GM23338 (cell line): ENCODE results near the gene OVOL3. TPM values are rescaled to one million over a fixed set of nuclear protein-coding genes. Genes with fewer than 3 reads are reported as not detected.

Experiments
- ATAC-seq: fragments of 200-7000 bp; cut with Tn5 transposase; 3 replicates; pipeline ENCODE4 v1.9.1; 2020
- DNase-seq: peaks from one replicate; pipeline ENCODE4 v3.0.0-alpha.2; 2015; ENCODE audit warnings: low spot score
- H2AFZ ChIP-seq: fragments of 200-600 bp; sonication (generic); 2 replicates; pipeline ENCODE4 v1.8.0; 2016; ENCODE audit warnings: antibody characterized with exemption, mild to moderate bottlenecking, moderate library complexity
- H3F3A ChIP-seq: fragments of 200-600 bp; sonication (generic); replicated peaks from 2 replicates; pipeline ENCODE4 v1.8.0; 2017; ENCODE audit warnings: antibody characterized with exemption, mixed run types, low read depth
- H3K27ac ChIP-seq: fragments of 200-600 bp; sonication (generic); 2 replicates; pipeline ENCODE4 v1.6.1; 2016; ENCODE audit warnings: low read depth
- H3K27me3 ChIP-seq: fragments of 200-600 bp; sonication (generic); 2 replicates; pipeline ENCODE4 v1.8.0; 2016; ENCODE audit warnings: mild to moderate bottlenecking, mixed run types, moderate library complexity; ENCODE audit not compliant: insufficient read depth
- H3K36me3 ChIP-seq: fragments of 200-600 bp; sonication (generic); 2 replicates; pipeline ENCODE4 v1.8.0; 2016; ENCODE audit warnings: mild to moderate bottlenecking; ENCODE audit not compliant: insufficient read depth
- H3K4me1 ChIP-seq: fragments of 200-600 bp; sonication (generic); 2 replicates; pipeline ENCODE4 v1.8.0; 2016; ENCODE audit warnings: mild to moderate bottlenecking, moderate library complexity; ENCODE audit not compliant: insufficient read depth
- H3K4me2 ChIP-seq: fragments of 200-600 bp; sonication (generic); 2 replicates; pipeline ENCODE4 v1.7.1; 2017; ENCODE audit warnings: mixed run types
- H3K4me3 ChIP-seq: fragments of 200-600 bp; sonication (generic); 2 replicates; pipeline ENCODE4 v1.6.1; 2016; ENCODE audit warnings: mixed run types
- H3K79me2 ChIP-seq: fragments of 200-600 bp; sonication (generic); replicated peaks from 2 replicates; pipeline ENCODE4 v1.8.0; 2017; ENCODE audit warnings: mild to moderate bottlenecking; ENCODE audit not compliant: insufficient read depth
- H3K9me2 ChIP-seq: fragments of 200-600 bp; sonication (generic); 2 replicates; pipeline ENCODE4 v1.8.0; 2017; ENCODE audit not compliant: insufficient read depth
- H4K20me1 ChIP-seq: fragments of 200-600 bp; sonication (generic); replicated peaks from 2 replicates; pipeline ENCODE4 v1.8.0; 2017; ENCODE audit warnings: mild to moderate bottlenecking; ENCODE audit not compliant: insufficient read depth
- H3K27ac Mint-ChIP-seq: 2 replicates; pipeline ENCODE4 v1.8.0; 2020; ENCODE audit warnings: inconsistent platforms, mild to moderate bottlenecking, moderate library complexity, mixed read lengths
- H3K27me3 Mint-ChIP-seq: 3 replicates; pipeline ENCODE4 v1.8.0; 2022; ENCODE audit warnings: low read depth, mild to moderate bottlenecking, moderate library complexity, mixed read lengths, inconsistent platforms; ENCODE audit not compliant: insufficient read depth, poor library complexity
- H3K36me3 Mint-ChIP-seq: 3 replicates; pipeline ENCODE4 v1.8.0; 2021; ENCODE audit warnings: low read depth, mild to moderate bottlenecking, inconsistent platforms, moderate library complexity, mixed read lengths
- H3K4me1 Mint-ChIP-seq: 3 replicates; pipeline ENCODE4 v1.8.0; 2020; ENCODE audit warnings: mild to moderate bottlenecking, inconsistent platforms, mixed read lengths
- H3K4me3 Mint-ChIP-seq: 3 replicates; pipeline ENCODE4 v1.8.0; 2021; ENCODE audit warnings: moderate library complexity, mild to moderate bottlenecking, inconsistent platforms, mixed read lengths
- H3K9me3 Mint-ChIP-seq: 3 replicates; pipeline ENCODE4 v1.8.0; 2020; ENCODE audit warnings: moderate library complexity, mild to moderate bottlenecking, inconsistent platforms, mixed read lengths
- CREB1 ChIP-seq: fragments of 250-450 bp; sonication (Bioruptor Pico); IDR thresholded peaks from 2 replicates; pipeline ENCODE4 v1.5.0; 2020; ENCODE audit warnings: low read depth, mild to moderate bottlenecking, moderate library complexity
- EZH2 ChIP-seq: fragments of 200-600 bp; sonication (generic); IDR thresholded peaks from one replicate; pipeline ENCODE4 v1.8.0; 2017; ENCODE audit warnings: antibody characterized with exemption, mild to moderate bottlenecking, low read depth; ENCODE audit not compliant: unreplicated experiment
- EZH2phosphoT487 ChIP-seq: fragments of 200-600 bp; sonication (generic); IDR thresholded peaks from one replicate; pipeline ENCODE4 v1.8.1; 2018; ENCODE audit warnings: antibody characterized with exemption; ENCODE audit not compliant: unreplicated experiment
- JUNB ChIP-seq: IDR thresholded peaks from one replicate; pipeline ENCODE4 v1.6.1; 2016; ENCODE audit warnings: antibody characterized with exemption; ENCODE audit not compliant: unreplicated experiment
- NANOG ChIP-seq: IDR thresholded peaks from 2 replicates; pipeline ENCODE4 v1.6.1; 2016; ENCODE audit warnings: antibody characterized with exemption, borderline replicate concordance
- POLR2AphosphoS5 ChIP-seq: IDR thresholded peaks from 2 replicates; pipeline ENCODE4 v1.6.1; 2016; ENCODE audit warnings: antibody characterized with exemption, low read depth
- STAT1 ChIP-seq: IDR thresholded peaks from one replicate; pipeline ENCODE4 v1.6.1; 2016; ENCODE audit warnings: antibody characterized with exemption; ENCODE audit not compliant: unreplicated experiment
- ZNF114 ChIP-seq: fragments of 250-450 bp; sonication (Bioruptor Pico); IDR thresholded peaks from 2 replicates; pipeline ENCODE4 v1.5.0; 2020; ENCODE audit warnings: mild to moderate bottlenecking, moderate library complexity
- ZNF331 ChIP-seq: fragments of 250-450 bp; sonication (Bioruptor Pico); IDR thresholded peaks from 2 replicates; pipeline ENCODE4 v1.5.0; 2020; ENCODE audit warnings: low read depth, mild to moderate bottlenecking, moderate library complexity
- polyA plus RNA-seq: library from polyadenylated mRNA; unstranded; fragments of >200 nt; fragmentation: Nextera tagmentation; extraction: Ambion mirVana; gene quantifications from 2 replicates; pipeline ENCODE4 v1.2.1, GENCODE V29; 2016
- total RNA-seq: library from RNA; depleted of rRNA; stranded (reverse); fragments of >200 nt; shearing (Covaris generic); gene quantifications from 2 replicates; pipeline ENCODE4 v1.2.3, GENCODE V29; 2014
- TF ChIP-seq, protein P1 (sequence below): IDR thresholded peaks from one replicate; pipeline ENCODE4 v1.6.1; 2018; ENCODE audit warnings: antibody characterized with exemption; ENCODE audit not compliant: unreplicated experiment
- TF ChIP-seq, protein P2 (sequence below): fragments of 250-450 bp; sonication (Bioruptor Pico); IDR thresholded peaks from 2 replicates; pipeline ENCODE4 v1.5.0; 2020; ENCODE audit warnings: mild to moderate bottlenecking, moderate library complexity
- TF ChIP-seq, protein P3 (sequence below), 2 experiments: fragments of 200-600 bp in 1 of 2; sonication (generic) in 1 of 2; conservative IDR thresholded peaks; 2 replicates each; pipeline versions ENCODE4 v1.5.1 to v1.6.1; 2016 to 2017; ENCODE audit warnings: antibody characterized with exemption in 2 of 2, low read depth in 2 of 2, mild to moderate bottlenecking in 2 of 2, moderate library complexity in 1 of 2
- TF ChIP-seq, protein P4 (sequence below): IDR thresholded peaks from 2 replicates; pipeline ENCODE4 v1.6.1; 2016; ENCODE audit warnings: antibody characterized with exemption

Gene OVOL3
- total and polyA plus RNA-seq, 2 experiments from 2014 or later = not detected

DNA sequence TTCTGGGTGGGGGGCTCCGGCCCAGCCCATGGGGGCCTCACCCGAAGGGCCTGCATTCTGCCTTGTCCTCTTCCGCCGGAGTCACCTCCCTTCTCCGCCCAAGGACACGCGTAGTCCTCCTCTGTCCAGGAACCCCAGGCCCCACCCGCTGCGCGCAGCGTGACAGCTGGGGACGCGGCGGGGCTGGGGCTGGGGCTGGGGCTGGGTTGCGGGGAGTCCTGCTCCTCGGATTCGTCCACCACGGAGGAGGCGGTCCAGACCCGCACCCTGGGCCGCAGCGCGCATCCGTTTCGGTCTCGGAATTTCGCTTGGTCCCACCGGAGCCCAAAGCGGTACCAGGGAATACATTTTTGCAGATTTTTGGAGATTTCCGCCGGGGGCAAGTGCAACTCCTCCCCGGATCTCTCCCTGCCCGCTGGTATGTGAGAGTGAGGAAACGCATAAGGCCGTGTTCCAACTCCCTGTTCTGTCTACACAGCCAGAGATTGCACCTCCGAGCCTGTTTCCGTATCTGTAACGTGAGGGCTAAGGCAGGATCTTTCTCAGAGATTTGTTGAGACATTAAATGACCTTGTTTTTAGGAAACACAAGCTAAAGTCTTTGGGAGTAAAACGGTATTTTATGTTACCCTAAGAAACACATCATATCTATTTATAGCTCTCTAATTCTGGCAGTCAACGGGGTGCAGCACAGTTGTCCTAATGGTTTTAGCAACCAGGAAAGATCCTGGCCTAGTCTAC is 41.6 kb downstream of the OVOL3 start, which contains the start of gene COX7A1:
COX7A1 (minus strand) TSS at position 96 of the 740 bp plus-strand sequence; CDS start at position 56, 40 bp downstream.
- Histone ChIP-seq H3F3A (peaks cover 9% of the 10 kb centered on the region; the same call in 1 of the 2 replicates), H3K27ac (no peak within 1 kb of the TSS), H3K4me1 (peaks cover 25% of the 10 kb centered on the region), H3K4me2 (peak within 1 kb of the TSS; percentile 97), H3K4me3 (peak within 1 kb of the TSS; percentile 77), H3K9me2 (no peaks in the 10 kb centered on the region), H4K20me1 (no peaks in the 10 kb centered on the region), H3K36me3 (no peaks in the 10 kb centered on the region), H3K27me3 (peaks cover 8% of the 10 kb centered on the region; the same call in 1 of the 2 replicates), H3K79me2 (no peaks in the 10 kb centered on the region), H2AFZ (peak within 1 kb of the TSS; percentile 80)
- H3K27ac Mint-ChIP-seq = no peak within 1 kb of the TSS
- peaks cover 32% of the 10 kb centered on the region for H3K36me3 Mint-ChIP-seq
- peak; percentile 69 for DNase-seq
- H3K4me1 Mint-ChIP-seq = peaks cover 21% of the 10 kb centered on the region
- peak; percentile 67 for ATAC-seq
- H3K27me3 Mint-ChIP-seq = peaks cover 16% of the 10 kb centered on the region
- TF ChIP-seq EZH2phosphoT487 = no peak
- TF ChIP-seq, protein P1, sequence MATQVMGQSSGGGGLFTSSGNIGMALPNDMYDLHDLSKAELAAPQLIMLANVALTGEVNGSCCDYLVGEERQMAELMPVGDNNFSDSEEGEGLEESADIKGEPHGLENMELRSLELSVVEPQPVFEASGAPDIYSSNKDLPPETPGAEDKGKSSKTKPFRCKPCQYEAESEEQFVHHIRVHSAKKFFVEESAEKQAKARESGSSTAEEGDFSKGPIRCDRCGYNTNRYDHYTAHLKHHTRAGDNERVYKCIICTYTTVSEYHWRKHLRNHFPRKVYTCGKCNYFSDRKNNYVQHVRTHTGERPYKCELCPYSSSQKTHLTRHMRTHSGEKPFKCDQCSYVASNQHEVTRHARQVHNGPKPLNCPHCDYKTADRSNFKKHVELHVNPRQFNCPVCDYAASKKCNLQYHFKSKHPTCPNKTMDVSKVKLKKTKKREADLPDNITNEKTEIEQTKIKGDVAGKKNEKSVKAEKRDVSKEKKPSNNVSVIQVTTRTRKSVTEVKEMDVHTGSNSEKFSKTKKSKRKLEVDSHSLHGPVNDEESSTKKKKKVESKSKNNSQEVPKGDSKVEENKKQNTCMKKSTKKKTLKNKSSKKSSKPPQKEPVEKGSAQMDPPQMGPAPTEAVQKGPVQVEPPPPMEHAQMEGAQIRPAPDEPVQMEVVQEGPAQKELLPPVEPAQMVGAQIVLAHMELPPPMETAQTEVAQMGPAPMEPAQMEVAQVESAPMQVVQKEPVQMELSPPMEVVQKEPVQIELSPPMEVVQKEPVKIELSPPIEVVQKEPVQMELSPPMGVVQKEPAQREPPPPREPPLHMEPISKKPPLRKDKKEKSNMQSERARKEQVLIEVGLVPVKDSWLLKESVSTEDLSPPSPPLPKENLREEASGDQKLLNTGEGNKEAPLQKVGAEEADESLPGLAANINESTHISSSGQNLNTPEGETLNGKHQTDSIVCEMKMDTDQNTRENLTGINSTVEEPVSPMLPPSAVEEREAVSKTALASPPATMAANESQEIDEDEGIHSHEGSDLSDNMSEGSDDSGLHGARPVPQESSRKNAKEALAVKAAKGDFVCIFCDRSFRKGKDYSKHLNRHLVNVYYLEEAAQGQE = no peak
- no peak for TF ChIP-seq EZH2
- TF ChIP-seq JUNB = no peak
- TF ChIP-seq STAT1 = no peak
- TF ChIP-seq, protein P2, sequence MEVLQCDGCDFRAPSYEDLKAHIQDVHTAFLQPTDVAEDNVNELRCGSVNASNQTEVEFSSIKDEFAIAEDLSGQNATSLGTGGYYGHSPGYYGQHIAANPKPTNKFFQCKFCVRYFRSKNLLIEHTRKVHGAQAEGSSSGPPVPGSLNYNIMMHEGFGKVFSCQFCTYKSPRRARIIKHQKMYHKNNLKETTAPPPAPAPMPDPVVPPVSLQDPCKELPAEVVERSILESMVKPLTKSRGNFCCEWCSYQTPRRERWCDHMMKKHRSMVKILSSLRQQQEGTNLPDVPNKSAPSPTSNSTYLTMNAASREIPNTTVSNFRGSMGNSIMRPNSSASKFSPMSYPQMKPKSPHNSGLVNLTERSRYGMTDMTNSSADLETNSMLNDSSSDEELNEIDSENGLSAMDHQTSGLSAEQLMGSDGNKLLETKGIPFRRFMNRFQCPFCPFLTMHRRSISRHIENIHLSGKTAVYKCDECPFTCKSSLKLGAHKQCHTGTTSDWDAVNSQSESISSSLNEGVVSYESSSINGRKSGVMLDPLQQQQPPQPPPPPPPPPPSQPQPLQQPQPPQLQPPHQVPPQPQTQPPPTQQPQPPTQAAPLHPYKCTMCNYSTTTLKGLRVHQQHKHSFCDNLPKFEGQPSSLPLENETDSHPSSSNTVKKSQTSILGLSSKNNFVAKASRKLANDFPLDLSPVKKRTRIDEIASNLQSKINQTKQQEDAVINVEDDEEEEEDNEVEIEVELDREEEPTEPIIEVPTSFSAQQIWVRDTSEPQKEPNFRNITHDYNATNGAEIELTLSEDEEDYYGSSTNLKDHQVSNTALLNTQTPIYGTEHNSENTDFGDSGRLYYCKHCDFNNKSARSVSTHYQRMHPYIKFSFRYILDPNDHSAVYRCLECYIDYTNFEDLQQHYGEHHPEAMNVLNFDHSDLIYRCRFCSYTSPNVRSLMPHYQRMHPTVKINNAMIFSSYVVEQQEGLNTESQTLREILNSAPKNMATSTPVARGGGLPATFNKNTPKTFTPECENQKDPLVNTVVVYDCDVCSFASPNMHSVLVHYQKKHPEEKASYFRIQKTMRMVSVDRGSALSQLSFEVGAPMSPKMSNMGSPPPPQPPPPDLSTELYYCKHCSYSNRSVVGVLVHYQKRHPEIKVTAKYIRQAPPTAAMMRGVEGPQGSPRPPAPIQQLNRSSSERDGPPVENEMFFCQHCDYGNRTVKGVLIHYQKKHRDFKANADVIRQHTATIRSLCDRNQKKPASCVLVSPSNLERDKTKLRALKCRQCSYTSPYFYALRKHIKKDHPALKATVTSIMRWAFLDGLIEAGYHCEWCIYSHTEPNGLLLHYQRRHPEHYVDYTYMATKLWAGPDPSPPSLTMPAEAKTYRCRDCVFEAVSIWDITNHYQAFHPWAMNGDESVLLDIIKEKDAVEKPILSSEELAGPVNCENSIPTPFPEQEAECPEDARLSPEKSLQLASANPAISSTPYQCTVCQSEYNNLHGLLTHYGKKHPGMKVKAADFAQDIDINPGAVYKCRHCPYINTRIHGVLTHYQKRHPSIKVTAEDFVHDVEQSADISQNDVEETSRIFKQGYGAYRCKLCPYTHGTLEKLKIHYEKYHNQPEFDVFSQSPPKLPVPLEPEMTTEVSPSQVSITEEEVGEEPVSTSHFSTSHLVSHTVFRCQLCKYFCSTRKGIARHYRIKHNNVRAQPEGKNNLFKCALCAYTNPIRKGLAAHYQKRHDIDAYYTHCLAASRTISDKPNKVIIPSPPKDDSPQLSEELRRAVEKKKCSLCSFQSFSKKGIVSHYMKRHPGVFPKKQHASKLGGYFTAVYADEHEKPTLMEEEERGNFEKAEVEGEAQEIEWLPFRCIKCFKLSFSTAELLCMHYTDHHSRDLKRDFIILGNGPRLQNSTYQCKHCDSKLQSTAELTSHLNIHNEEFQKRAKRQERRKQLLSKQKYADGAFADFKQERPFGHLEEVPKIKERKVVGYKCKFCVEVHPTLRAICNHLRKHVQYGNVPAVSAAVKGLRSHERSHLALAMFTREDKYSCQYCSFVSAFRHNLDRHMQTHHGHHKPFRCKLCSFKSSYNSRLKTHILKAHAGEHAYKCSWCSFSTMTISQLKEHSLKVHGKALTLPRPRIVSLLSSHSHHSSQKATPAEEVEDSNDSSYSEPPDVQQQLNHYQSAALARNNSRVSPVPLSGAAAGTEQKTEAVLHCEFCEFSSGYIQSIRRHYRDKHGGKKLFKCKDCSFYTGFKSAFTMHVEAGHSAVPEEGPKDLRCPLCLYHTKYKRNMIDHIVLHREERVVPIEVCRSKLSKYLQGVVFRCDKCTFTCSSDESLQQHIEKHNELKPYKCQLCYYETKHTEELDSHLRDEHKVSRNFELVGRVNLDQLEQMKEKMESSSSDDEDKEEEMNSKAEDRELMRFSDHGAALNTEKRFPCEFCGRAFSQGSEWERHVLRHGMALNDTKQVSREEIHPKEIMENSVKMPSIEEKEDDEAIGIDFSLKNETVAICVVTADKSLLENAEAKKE (CRISPR knock-in tag) = no peak
- TF ChIP-seq CREB1 (CRISPR knock-in tag) = no peak
- no peak for TF ChIP-seq ZNF331
- TF ChIP-seq NANOG = no peak
- TF ChIP-seq POLR2AphosphoS5 = no peak
- no peak for TF ChIP-seq ZNF114 (CRISPR knock-in tag)
- TF ChIP-seq, protein P3, sequence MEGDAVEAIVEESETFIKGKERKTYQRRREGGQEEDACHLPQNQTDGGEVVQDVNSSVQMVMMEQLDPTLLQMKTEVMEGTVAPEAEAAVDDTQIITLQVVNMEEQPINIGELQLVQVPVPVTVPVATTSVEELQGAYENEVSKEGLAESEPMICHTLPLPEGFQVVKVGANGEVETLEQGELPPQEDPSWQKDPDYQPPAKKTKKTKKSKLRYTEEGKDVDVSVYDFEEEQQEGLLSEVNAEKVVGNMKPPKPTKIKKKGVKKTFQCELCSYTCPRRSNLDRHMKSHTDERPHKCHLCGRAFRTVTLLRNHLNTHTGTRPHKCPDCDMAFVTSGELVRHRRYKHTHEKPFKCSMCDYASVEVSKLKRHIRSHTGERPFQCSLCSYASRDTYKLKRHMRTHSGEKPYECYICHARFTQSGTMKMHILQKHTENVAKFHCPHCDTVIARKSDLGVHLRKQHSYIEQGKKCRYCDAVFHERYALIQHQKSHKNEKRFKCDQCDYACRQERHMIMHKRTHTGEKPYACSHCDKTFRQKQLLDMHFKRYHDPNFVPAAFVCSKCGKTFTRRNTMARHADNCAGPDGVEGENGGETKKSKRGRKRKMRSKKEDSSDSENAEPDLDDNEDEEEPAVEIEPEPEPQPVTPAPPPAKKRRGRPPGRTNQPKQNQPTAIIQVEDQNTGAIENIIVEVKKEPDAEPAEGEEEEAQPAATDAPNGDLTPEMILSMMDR (conservative IDR thresholded peaks at IDR 0.05; ENCODE audit: low read depth in 2 of 2) = no peak
- TF ChIP-seq, protein P4, sequence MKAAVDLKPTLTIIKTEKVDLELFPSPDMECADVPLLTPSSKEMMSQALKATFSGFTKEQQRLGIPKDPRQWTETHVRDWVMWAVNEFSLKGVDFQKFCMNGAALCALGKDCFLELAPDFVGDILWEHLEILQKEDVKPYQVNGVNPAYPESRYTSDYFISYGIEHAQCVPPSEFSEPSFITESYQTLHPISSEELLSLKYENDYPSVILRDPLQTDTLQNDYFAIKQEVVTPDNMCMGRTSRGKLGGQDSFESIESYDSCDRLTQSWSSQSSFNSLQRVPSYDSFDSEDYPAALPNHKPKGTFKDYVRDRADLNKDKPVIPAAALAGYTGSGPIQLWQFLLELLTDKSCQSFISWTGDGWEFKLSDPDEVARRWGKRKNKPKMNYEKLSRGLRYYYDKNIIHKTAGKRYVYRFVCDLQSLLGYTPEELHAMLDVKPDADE = no peak
- H3K9me3 Mint-ChIP-seq = no peaks in the 10 kb centered on the region
- peak within 1 kb of the TSS; percentile 64 for H3K4me3 Mint-ChIP-seq
